NB4 (cell line): ENCODE measurements around the gene ASGR2.

ENCODE experiments used
- CTCF ChIP-seq: IDR thresholded peaks from one replicate; pipeline ENCODE4 v1.5.1; 2012; ENCODE audit warnings: low read depth, low read length
- MAX ChIP-seq: IDR thresholded peaks from 2 replicates; pipeline ENCODE4 v1.6.1; 2011; ENCODE audit warnings: low read depth, low read length
- MYC ChIP-seq: IDR thresholded peaks from 2 replicates; pipeline ENCODE4 v1.6.1; 2011; ENCODE audit warnings: low read depth, low read length
- POLR2A ChIP-seq: IDR thresholded peaks from 2 replicates; pipeline ENCODE4 v1.6.1; 2011; ENCODE audit warnings: mild to moderate bottlenecking; ENCODE audit not compliant: insufficient read length; ENCODE audit errors: extremely low read depth

- TF ChIP-seq CTCF (no peak), POLR2A (no peak), MYC (no peak), MAX (no peak)
Measured at GRCh38 chr17:7133916-7134315, 19.3 kb upstream of the ASGR2 start.
